Breast epithelium (tissue), 4 donors: ENCODE results near the gene NXT1. TPM values are rescaled to one million over a fixed set of nuclear protein-coding genes. Genes with fewer than 3 reads are reported as not detected.

Experiments used
- DNase-seq, 2 donors: peaks; one replicate each; pipeline ENCODE4 v3.0.0-alpha.2; 2019; ENCODE audit warnings: low spot score in 2 of 2
- H3K27ac ChIP-seq, 2 donors: fragments of 200-600 bp; sonication (generic) in 1 of 2; one replicate each; pipeline ENCODE4 v1.5.1; 2016 to 2019; ENCODE audit warnings: mild to moderate bottlenecking in 1 of 2
- H3K27me3 ChIP-seq, 2 donors: fragments of 200-600 bp; sonication (generic) in 1 of 2; one replicate each; pipeline versions ENCODE4 v1.5.1 to v1.6.0; 2017 to 2019; ENCODE audit warnings: control low read depth in 1 of 2, mild to moderate bottlenecking in 1 of 2
- H3K36me3 ChIP-seq: fragments of 200-600 bp; one replicate; pipeline ENCODE4 v1.5.1; 2019
- H3K4me1 ChIP-seq, 2 donors: fragments of 200-600 bp; sonication (generic); one replicate each; pipeline ENCODE4 v1.5.1; 2016 to 2019; ENCODE audit warnings: control low read depth in 1 of 2
- H3K4me3 ChIP-seq, 3 donors: fragments of 200-600 bp; sonication (generic); 1 replicate in 2 of 3; 2 replicates in 1 of 3; pipeline ENCODE4 v1.5.1; 2016 to 2019; ENCODE audit warnings: mild to moderate bottlenecking in 3 of 3, moderate library complexity in 2 of 3
- H3K9me3 ChIP-seq, 2 donors: fragments of 200-600 bp; sonication (generic) in 1 of 2; one replicate each; pipeline ENCODE4 v1.5.1; 2016 to 2019; ENCODE audit warnings: control low read depth in 1 of 2
- CTCF ChIP-seq, 3 donors: fragments of 450-650 bp; IDR thresholded peaks; one replicate each; pipeline ENCODE4 v1.5.1; 2016 to 2017; ENCODE audit warnings: antibody characterized with exemption in 3 of 3, mild to moderate bottlenecking in 3 of 3, moderate library complexity in 3 of 3
- POLR2A ChIP-seq: fragments of 450-650 bp; IDR thresholded peaks from one replicate; pipeline ENCODE4 v1.6.1; 2016; ENCODE audit warnings: antibody characterized with exemption, mild to moderate bottlenecking, moderate library complexity
- POLR2AphosphoS5 ChIP-seq, 3 donors: sonication (generic); formaldehyde crosslinking; IDR thresholded peaks; one replicate each; pipeline ENCODE4 v1.6.1; 2017; ENCODE audit warnings: antibody characterized with exemption in 3 of 3
- intact Hi-C: fragments of 100-400 bp; cut with DNase I; formaldehyde crosslinking; loops from one replicate; pipeline ENCODE4 v1.15.1; 2023; ENCODE audit warnings: low total_unique reads
- total RNA-seq, 3 donors: library from RNA; depleted of rRNA; stranded (reverse); fragments of >200 nt; gene quantifications; one replicate each; pipeline ENCODE4 v1.1.0, GENCODE V29; 2016

Gene NXT1
- total RNA-seq, 3 donors from 2014 or later, result 25.9 to 42.9 (median 33.2) TPM

GRCh38 chr20:23315099-23315498 lies 35.5 kb upstream of the NXT1 start:
- H3K27me3 ChIP-seq, result no peaks in the 10 kb centered on the region
- peak overlapping the region in 1 of 2 donors; percentile 43 for H3K27ac ChIP-seq
- TF ChIP-seq POLR2A, result no peak
- no peak for TF ChIP-seq CTCF (IDR thresholded peaks at IDR 0.05)
- no peak for TF ChIP-seq POLR2AphosphoS5 (IDR thresholded peaks at IDR 0.05)
- intact Hi-C loops, result no loop called here
- H3K36me3 ChIP-seq, result no peaks in the 10 kb centered on the region
- H3K4me3 ChIP-seq, result no peak overlapping the region
- H3K9me3 ChIP-seq, result no peaks in the 10 kb centered on the region
- DNase-seq, result no peak
- H3K4me1 ChIP-seq, result no peaks in the 10 kb centered on the region

GRCh38 chr20:23316626-23317025 lies 34.0 kb upstream of the NXT1 start:
- H3K36me3 ChIP-seq, result no peaks in the 10 kb centered on the region
- no peaks in the 10 kb centered on the region for H3K4me1 ChIP-seq
- no peaks in the 10 kb centered on the region for H3K27me3 ChIP-seq
- TF ChIP-seq POLR2AphosphoS5 (IDR thresholded peaks at IDR 0.05) (no peak), POLR2A (no peak), CTCF (IDR thresholded peaks at IDR 0.05) (no peak)
- H3K9me3 ChIP-seq, result peaks cover 0 to 7% of the 10 kb centered on the region in 2 donors
- H3K27ac ChIP-seq, result no peak overlapping the region
- intact Hi-C loops, result no loop called here
- no peak overlapping the region for H3K4me3 ChIP-seq
- DNase-seq, result no peak

GRCh38 chr20:23317081-23317480 lies 33.5 kb upstream of the NXT1 start:
- intact Hi-C loops, result no loop called here
- no peak for DNase-seq

GRCh38 chr20:23318347-23318746 lies 32.2 kb upstream of the NXT1 start:
- TF ChIP-seq POLR2AphosphoS5 (IDR thresholded peaks at IDR 0.05) (no peak), CTCF (IDR thresholded peaks at IDR 0.05) (no peak), POLR2A (no peak)
- Histone ChIP-seq H3K9me3 (peaks cover 0 to 7% of the 10 kb centered on the region in 2 donors), H3K27me3 (no peaks in the 10 kb centered on the region), H3K4me3 (no peak overlapping the region), H3K27ac (no peak overlapping the region), H3K4me1 (no peaks in the 10 kb centered on the region), H3K36me3 (no peaks in the 10 kb centered on the region)
- intact Hi-C loops, result no loop called here
- no peak for DNase-seq

More at GRCh38 chr20:23317081-23317480, 33.5 kb upstream of the NXT1 start:
- Histone ChIP-seq H3K9me3 (peaks cover 0 to 7% of the 10 kb centered on the region in 2 donors), H3K36me3 (no peaks in the 10 kb centered on the region), H3K27ac (no peak overlapping the region), H3K27me3 (no peaks in the 10 kb centered on the region), H3K4me3 (no peak overlapping the region), H3K4me1 (no peaks in the 10 kb centered on the region)
- TF ChIP-seq CTCF (IDR thresholded peaks at IDR 0.05) (no peak), POLR2A (no peak), POLR2AphosphoS5 (IDR thresholded peaks at IDR 0.05) (no peak)

- H3K27me3 ChIP-seq, result no peaks in the 10 kb centered on the region
- H3K9me3 ChIP-seq, result peaks cover 0 to 7% of the 10 kb centered on the region in 2 donors
- no peak for TF ChIP-seq CTCF (IDR thresholded peaks at IDR 0.05)
- no peak for TF ChIP-seq POLR2AphosphoS5 (IDR thresholded peaks at IDR 0.05)
- TF ChIP-seq POLR2A, result no peak
- H3K4me1 ChIP-seq, result no peaks in the 10 kb centered on the region
- intact Hi-C loops, result no loop called here
- DNase-seq, result no peak
- H3K36me3 ChIP-seq, result no peaks in the 10 kb centered on the region
- no peak overlapping the region for H3K4me3 ChIP-seq
- H3K27ac ChIP-seq, result no peak overlapping the region
Measured at GRCh38 chr20:23320317-23320716, 30.3 kb upstream of the NXT1 start.
